Erythroblast (primary cell): ENCODE measurements around the gene NOS1AP.

Experiments used
- GATA1 ChIP-seq: IDR thresholded peaks from 2 replicates; pipeline ENCODE4 v1.6.1; 2011; ENCODE audit warnings: low read depth, mild to moderate bottlenecking, control low read depth, low read length, moderate library complexity
- POLR2A ChIP-seq: IDR thresholded peaks from 2 replicates; pipeline ENCODE4 v1.6.1; 2011; ENCODE audit warnings: mild to moderate bottlenecking, low read length

GRCh38 chr1:162075862-162076261 lies 6.4 kb downstream of the NOS1AP start:
- TF ChIP-seq POLR2A (no peak), GATA1 (no peak)
